Liver (tissue), 9 donors: ENCODE data around the gene RESF1. TPM values are rescaled to one million over a fixed set of nuclear protein-coding genes. Genes with fewer than 3 reads are reported as not detected.

Experiments used
- DNase-seq: peaks from one replicate; pipeline ENCODE4 v3.0.0-alpha.2; 2017; ENCODE audit warnings: low spot score
- H3K27ac ChIP-seq, 2 donors: one replicate each; pipeline ENCODE4 v1.7.0; 2013; ENCODE audit warnings: inconsistent platforms in 2 of 2, low read length in 2 of 2, control low read depth in 1 of 2, low read depth in 1 of 2, mild to moderate bottlenecking in 1 of 2
- H3K27me3 ChIP-seq, 4 donors: one replicate each; pipeline versions ENCODE4 v1.6.1 to v1.7.0; 2013; ENCODE audit warnings: low read length in 3 of 4, inconsistent platforms in 1 of 4, mild to moderate bottlenecking in 1 of 4, moderate library complexity in 1 of 4; ENCODE audit not compliant: control insufficient read depth in 4 of 4, insufficient read depth in 4 of 4
- H3K36me3 ChIP-seq, 4 donors: one replicate each; pipeline versions ENCODE4 v1.6.1 to v1.7.0; 2013; ENCODE audit warnings: low read length in 3 of 4, mild to moderate bottlenecking in 3 of 4, low read depth in 1 of 4, moderate library complexity in 1 of 4; ENCODE audit not compliant: control insufficient read depth in 4 of 4, insufficient read depth in 3 of 4
- H3K4me1 ChIP-seq, 4 donors: one replicate each; pipeline versions ENCODE4 v1.6.1 to v1.7.0; 2013; ENCODE audit warnings: low read length in 3 of 4, mild to moderate bottlenecking in 3 of 4, moderate library complexity in 1 of 4; ENCODE audit not compliant: control insufficient read depth in 4 of 4, insufficient read depth in 4 of 4
- H3K4me3 ChIP-seq, 3 donors: one replicate each; pipeline versions ENCODE4 v1.6.1 to v1.7.0; 2013; ENCODE audit warnings: low read length in 3 of 3, control low read depth in 1 of 3, low read depth in 1 of 3, mild to moderate bottlenecking in 1 of 3
- H3K9ac ChIP-seq, 2 donors: one replicate each; pipeline ENCODE4 v1.7.0; 2013; ENCODE audit warnings: low read length in 2 of 2, mild to moderate bottlenecking in 2 of 2, moderate library complexity in 2 of 2, control low read depth in 1 of 2, low read depth in 1 of 2
- H3K9me3 ChIP-seq, 4 donors: one replicate each; pipeline versions ENCODE4 v1.6.1 to v1.7.0; 2013; ENCODE audit warnings: low read length in 3 of 4; ENCODE audit not compliant: control insufficient read depth in 4 of 4
- ATF3 ChIP-seq: IDR thresholded peaks from 2 replicates; pipeline ENCODE4 v1.6.1; 2016; ENCODE audit warnings: antibody characterized with exemption
- CTCF ChIP-seq: fragments of 150-350 bp; IDR thresholded peaks from 2 replicates; pipeline ENCODE4 v1.5.1; 2017; ENCODE audit warnings: improper control_type of control experiment, low read depth, low read length; ENCODE audit not compliant: missing input control
- EGR1 ChIP-seq, 2 donors: IDR thresholded peaks; 2 replicates each; pipeline ENCODE4 v1.6.1; 2016 to 2018; ENCODE audit warnings: antibody characterized with exemption in 2 of 2, low read depth in 2 of 2
- FOXA1 ChIP-seq: IDR thresholded peaks from 2 replicates; pipeline ENCODE4 v1.6.1; 2016; ENCODE audit warnings: antibody characterized with exemption
- FOXA2 ChIP-seq: IDR thresholded peaks from 2 replicates; pipeline ENCODE4 v1.6.1; 2016; ENCODE audit warnings: antibody characterized with exemption
- GABPA ChIP-seq, 2 donors: IDR thresholded peaks in 1 of 2; conservative IDR thresholded peaks in 1 of 2; 2 replicates each; pipeline ENCODE4 v1.6.1; 2016; ENCODE audit warnings: antibody characterized with exemption in 2 of 2, mild to moderate bottlenecking in 1 of 2, moderate library complexity in 1 of 2
- HNF4A ChIP-seq, 2 donors: conservative IDR thresholded peaks; 2 replicates each; pipeline ENCODE4 v1.6.1; 2016; ENCODE audit warnings: antibody characterized with exemption in 2 of 2, mild to moderate bottlenecking in 2 of 2
- HNF4G ChIP-seq: IDR thresholded peaks from 2 replicates; pipeline ENCODE4 v1.6.1; 2016; ENCODE audit warnings: antibody characterized with exemption
- JUND ChIP-seq, 2 donors: IDR thresholded peaks; 2 replicates each; pipeline ENCODE4 v1.6.1; 2016; ENCODE audit warnings: antibody characterized with exemption in 2 of 2
- MAX ChIP-seq: IDR thresholded peaks from 2 replicates; pipeline ENCODE4 v1.6.1; 2016; ENCODE audit warnings: antibody characterized with exemption
- NR2F2 ChIP-seq: IDR thresholded peaks from 2 replicates; pipeline ENCODE4 v1.6.1; 2016; ENCODE audit warnings: antibody characterized with exemption
- RAD21 ChIP-seq, 2 donors: IDR thresholded peaks; 2 replicates each; pipeline ENCODE4 v1.6.1; 2016; ENCODE audit warnings: antibody characterized with exemption in 2 of 2, mild to moderate bottlenecking in 2 of 2
- REST ChIP-seq: IDR thresholded peaks from 2 replicates; pipeline ENCODE4 v1.6.1; 2016; ENCODE audit warnings: antibody characterized with exemption, mild to moderate bottlenecking
- RXRA ChIP-seq, 2 donors: IDR thresholded peaks; 2 replicates each; pipeline ENCODE4 v1.6.1; 2017 to 2018; ENCODE audit warnings: antibody characterized with exemption in 2 of 2, mild to moderate bottlenecking in 1 of 2
- SP1 ChIP-seq: IDR thresholded peaks from 2 replicates; pipeline ENCODE4 v1.6.1; 2018; ENCODE audit warnings: antibody characterized with exemption, mild to moderate bottlenecking
- TAF1 ChIP-seq: conservative IDR thresholded peaks from 2 replicates; pipeline ENCODE4 v1.6.1; 2016; ENCODE audit warnings: antibody characterized with exemption, mild to moderate bottlenecking
- YY1 ChIP-seq: IDR thresholded peaks from 2 replicates; pipeline ENCODE4 v1.6.1; 2016; ENCODE audit warnings: antibody characterized with exemption, mild to moderate bottlenecking
- WGBS: extraction: QIAGEN DNeasy Blood & Tissue Kit; methylation state at CpG from one replicate; pipeline ENCODE4 v1.1.7; 2013; 5-methylcytosine and 5-hydroxymethylcytosine counted together
- polyA plus RNA-seq, 2 donors: library from polyadenylated mRNA; stranded (reverse) in 1 of 2; unstranded in 1 of 2; fragments of 200-250 nt in 1 of 2; fragments of >200 nt in 1 of 2; fragmentation: Nextera tagmentation in 1 of 2; extraction: Ambion mirVana in 1 of 2; gene quantifications; one replicate each; pipeline versions ENCODE4 v1.2.1 to v1.2.3, GENCODE V29; 2013 to 2015
- total RNA-seq, 2 donors: library from RNA; depleted of rRNA; stranded (reverse); fragments of >200 nt; gene quantifications; one replicate each; pipeline ENCODE4 v1.2.3, GENCODE V29; 2014
- donor health status: healthy.
- donor health status: healthy.
- donor health status: healthy.
- donor health status: healthy.
- donor health status: healthy.

RESF1 gene
- total and polyA plus RNA-seq, 4 donors = 19.5 to 69.7 (median 37.2) TPM

GRCh38 chr12:31974673-31975072, 15.5 kb downstream of the RESF1 start:
- H3K4me3 ChIP-seq = no peak overlapping the region
- no peak overlapping the region for H3K9ac ChIP-seq
- H3K27ac ChIP-seq = no peak overlapping the region
- no peak for TF ChIP-seq FOXA2
- no peak for TF ChIP-seq TAF1
- no peak for TF ChIP-seq HNF4A (conservative IDR thresholded peaks at IDR 0.05)
- TF ChIP-seq HNF4G = no peak
- TF ChIP-seq JUND (IDR thresholded peaks at IDR 0.05) = no peak
- WGBS = 92% methylated on average over 5 of the region's 5 CpGs
- H3K36me3 ChIP-seq = peaks cover 6 to 58% (median 39%) of the 10 kb centered on the region in 4 donors
- H3K4me1 ChIP-seq = no peaks in the 10 kb centered on the region
- no peaks in the 10 kb centered on the region for H3K9me3 ChIP-seq
- H3K27me3 ChIP-seq = no peaks in the 10 kb centered on the region
- no peak for DNase-seq

GRCh38 chr12:31984806-31985591, 25.8 kb downstream of the RESF1 start:
- Histone ChIP-seq H3K4me3 (no peak overlapping the region), H3K4me1 (peaks cover 0 to 18% (median 4%) of the 10 kb centered on the region in 4 donors), H3K9ac (no peak overlapping the region), H3K27me3 (no peaks in the 10 kb centered on the region), H3K36me3 (peaks cover 9 to 35% (median 21%) of the 10 kb centered on the region in 4 donors), H3K27ac (no peak overlapping the region), H3K9me3 (peaks cover 5 to 20% (median 12%) of the 10 kb centered on the region in 4 donors)
- 94% methylated on average over 13 of the region's 13 CpGs for WGBS
- DNase-seq = no peak
- TF ChIP-seq MAX (no peak), FOXA1 (no peak), RAD21 (IDR thresholded peaks at IDR 0.05) (no peak), ATF3 (no peak), CTCF (no peak), JUND (IDR thresholded peaks at IDR 0.05) (no peak), SP1 (no peak), FOXA2 (no peak), EGR1 (IDR thresholded peaks at IDR 0.05; ENCODE audit: low read depth in 2 of 2) (no peak), HNF4G (no peak), YY1 (no peak), RXRA (IDR thresholded peaks at IDR 0.05) (no peak), GABPA (IDR thresholded peaks at IDR 0.05 in 1 of 2, conservative IDR thresholded peaks at IDR 0.05 in 1 of 2) (no peak), REST (no peak), NR2F2 (no peak)
